ENCODE measurements around the gene SCP2. TPM values are rescaled to one million over a fixed set of nuclear protein-coding genes. Genes with fewer than 3 reads are reported as not detected.
A peak's percentile ranks its signal among the peaks of the same experiment; 100 is the strongest.

SCP2 gene
- total RNA-seq, 3 donors from 2014 or later, result 228 to 272 (median 267) TPM

DNA sequence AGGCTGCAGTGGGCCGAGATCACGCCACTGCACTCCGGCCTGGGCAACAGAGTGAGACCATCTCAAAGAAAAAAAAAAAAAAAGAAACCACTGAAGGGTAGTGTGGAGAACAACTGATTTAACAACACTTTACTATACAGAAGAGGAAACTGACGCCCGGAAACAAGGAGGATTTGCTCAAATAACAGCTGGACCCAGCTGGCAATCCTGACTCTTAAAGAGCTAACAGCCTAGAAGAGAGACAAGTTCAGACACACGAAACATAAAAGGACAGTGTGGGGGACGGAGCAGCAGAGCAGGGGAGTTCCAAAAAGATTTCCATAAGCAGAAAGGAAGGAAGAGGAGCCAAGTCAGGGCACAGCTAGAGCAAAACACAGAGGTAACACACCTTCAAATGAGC is 9.9 kb upstream of the SCP2 start:
- Histone ChIP-seq H3K36me3 (ENCODE audit: low read depth) (no peaks in the 10 kb centered on the region), H3K4me1 (ENCODE audit: low read depth) (peaks cover 12% of the 10 kb centered on the region), H3K4me3 (no peak overlapping the region), H3K9me3 (no peaks in the 10 kb centered on the region)
- ATAC-seq, result no peak
- intact Hi-C loops (cut with DNase I, micrococcal nuclease), result no loop called here
- peak in 1 of 3 donors; percentile 53 for DNase-seq
- TF ChIP-seq, protein P1, sequence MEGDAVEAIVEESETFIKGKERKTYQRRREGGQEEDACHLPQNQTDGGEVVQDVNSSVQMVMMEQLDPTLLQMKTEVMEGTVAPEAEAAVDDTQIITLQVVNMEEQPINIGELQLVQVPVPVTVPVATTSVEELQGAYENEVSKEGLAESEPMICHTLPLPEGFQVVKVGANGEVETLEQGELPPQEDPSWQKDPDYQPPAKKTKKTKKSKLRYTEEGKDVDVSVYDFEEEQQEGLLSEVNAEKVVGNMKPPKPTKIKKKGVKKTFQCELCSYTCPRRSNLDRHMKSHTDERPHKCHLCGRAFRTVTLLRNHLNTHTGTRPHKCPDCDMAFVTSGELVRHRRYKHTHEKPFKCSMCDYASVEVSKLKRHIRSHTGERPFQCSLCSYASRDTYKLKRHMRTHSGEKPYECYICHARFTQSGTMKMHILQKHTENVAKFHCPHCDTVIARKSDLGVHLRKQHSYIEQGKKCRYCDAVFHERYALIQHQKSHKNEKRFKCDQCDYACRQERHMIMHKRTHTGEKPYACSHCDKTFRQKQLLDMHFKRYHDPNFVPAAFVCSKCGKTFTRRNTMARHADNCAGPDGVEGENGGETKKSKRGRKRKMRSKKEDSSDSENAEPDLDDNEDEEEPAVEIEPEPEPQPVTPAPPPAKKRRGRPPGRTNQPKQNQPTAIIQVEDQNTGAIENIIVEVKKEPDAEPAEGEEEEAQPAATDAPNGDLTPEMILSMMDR (IDR thresholded peaks at IDR 0.05), result no peak

DNA sequence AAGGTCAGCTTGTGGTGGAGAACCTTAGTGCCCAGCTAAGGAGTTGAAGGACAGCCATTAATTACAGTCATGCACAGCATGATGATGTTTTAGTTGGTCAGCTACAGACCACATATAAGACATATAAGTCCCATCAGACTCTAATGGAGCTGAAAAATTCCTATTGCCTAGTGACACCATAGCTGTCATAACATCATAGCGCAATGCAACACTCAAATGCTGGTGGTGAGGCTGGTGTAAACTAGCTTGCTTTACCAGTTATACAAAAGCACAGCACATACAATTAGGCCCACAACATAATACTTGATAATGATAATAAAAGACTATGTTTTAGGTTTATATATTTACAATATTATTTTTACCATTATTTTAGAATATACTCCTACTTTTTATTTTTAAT is 9.5 kb upstream of the SCP2 start:
- no peaks in the 10 kb centered on the region for H3K9me3 ChIP-seq
- H3K4me3 ChIP-seq, result no peak overlapping the region
- intact Hi-C loops (cut with DNase I, micrococcal nuclease), result no loop called here
- ATAC-seq, result no peak
- DNase-seq, result no peak
- no peaks in the 10 kb centered on the region for H3K36me3 ChIP-seq (ENCODE audit: low read depth)
- peaks cover 12% of the 10 kb centered on the region for H3K4me1 ChIP-seq (ENCODE audit: low read depth)
- TF ChIP-seq, protein P1 (IDR thresholded peaks at IDR 0.05), result no peak

DNA sequence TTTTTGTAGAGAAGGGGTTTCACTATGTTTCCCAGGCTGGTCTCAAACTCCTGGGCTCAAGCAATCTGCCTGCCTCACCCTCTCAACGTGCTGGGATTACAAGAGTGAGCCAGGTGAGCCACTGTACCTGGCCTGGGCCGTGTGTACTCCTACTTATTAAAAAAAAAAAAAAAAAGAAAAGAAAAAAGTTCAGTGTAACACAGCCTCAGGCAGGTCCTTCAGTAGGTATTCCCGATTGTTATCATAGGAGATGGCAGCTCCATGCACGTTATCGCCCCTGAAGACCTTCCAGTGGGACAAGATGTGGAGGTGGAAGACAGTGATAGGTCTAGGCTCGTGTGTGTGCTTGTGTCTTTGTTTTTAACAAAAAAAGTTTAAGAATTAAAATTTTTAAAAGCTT is 8.9 kb upstream of the SCP2 start:
- H3K9me3 ChIP-seq, result no peaks in the 10 kb centered on the region
- no peak for ATAC-seq
- TF ChIP-seq, protein P1 (IDR thresholded peaks at IDR 0.05), result no peak
- DNase-seq, result no peak
- intact Hi-C loops (cut with DNase I, micrococcal nuclease), result no loop called here
- no peak overlapping the region for H3K4me3 ChIP-seq
- H3K36me3 ChIP-seq (ENCODE audit: low read depth), result no peaks in the 10 kb centered on the region
- peaks cover 12% of the 10 kb centered on the region for H3K4me1 ChIP-seq (ENCODE audit: low read depth)

DNA sequence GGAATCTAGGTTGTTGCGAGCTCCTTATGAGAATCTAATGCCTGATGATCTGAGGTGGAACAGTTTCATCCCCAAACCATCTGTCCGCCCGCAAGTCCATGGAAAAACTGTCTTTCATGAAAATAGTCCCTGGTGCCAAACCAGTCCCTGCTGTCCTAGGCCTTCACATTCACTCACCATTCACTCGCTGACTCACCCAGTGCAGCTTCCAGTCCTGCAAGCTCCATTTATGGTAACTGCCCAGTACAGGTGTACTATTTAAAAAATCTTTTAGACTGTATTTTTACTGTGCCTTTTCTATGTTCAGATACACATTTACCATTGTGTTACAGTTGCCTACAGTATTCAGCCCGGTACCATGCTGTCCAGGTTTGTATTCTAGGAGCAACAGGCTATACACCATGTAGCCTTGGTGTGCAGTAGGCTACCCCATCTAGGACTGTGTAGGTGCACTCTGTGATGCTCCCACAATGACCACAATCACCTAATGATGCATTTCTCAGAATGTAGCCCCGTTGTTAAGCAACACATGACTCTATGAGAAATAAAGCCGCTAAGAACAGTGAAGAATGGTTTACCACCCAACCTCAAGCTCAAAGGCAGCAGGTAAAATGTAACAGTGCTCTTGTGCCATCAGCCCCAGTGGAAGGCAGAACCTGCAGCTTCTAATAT is 7.9 kb upstream of the SCP2 start:
- Histone ChIP-seq H3K4me3 (no peak overlapping the region), H3K4me1 (ENCODE audit: low read depth) (peaks cover 12% of the 10 kb centered on the region), H3K9me3 (no peaks in the 10 kb centered on the region), H3K36me3 (ENCODE audit: low read depth) (no peaks in the 10 kb centered on the region)
- no peak for ATAC-seq
- intact Hi-C loops (cut with DNase I, micrococcal nuclease), result no loop called here
- TF ChIP-seq, protein P1 (IDR thresholded peaks at IDR 0.05), result no peak
- DNase-seq, result no peak

DNA sequence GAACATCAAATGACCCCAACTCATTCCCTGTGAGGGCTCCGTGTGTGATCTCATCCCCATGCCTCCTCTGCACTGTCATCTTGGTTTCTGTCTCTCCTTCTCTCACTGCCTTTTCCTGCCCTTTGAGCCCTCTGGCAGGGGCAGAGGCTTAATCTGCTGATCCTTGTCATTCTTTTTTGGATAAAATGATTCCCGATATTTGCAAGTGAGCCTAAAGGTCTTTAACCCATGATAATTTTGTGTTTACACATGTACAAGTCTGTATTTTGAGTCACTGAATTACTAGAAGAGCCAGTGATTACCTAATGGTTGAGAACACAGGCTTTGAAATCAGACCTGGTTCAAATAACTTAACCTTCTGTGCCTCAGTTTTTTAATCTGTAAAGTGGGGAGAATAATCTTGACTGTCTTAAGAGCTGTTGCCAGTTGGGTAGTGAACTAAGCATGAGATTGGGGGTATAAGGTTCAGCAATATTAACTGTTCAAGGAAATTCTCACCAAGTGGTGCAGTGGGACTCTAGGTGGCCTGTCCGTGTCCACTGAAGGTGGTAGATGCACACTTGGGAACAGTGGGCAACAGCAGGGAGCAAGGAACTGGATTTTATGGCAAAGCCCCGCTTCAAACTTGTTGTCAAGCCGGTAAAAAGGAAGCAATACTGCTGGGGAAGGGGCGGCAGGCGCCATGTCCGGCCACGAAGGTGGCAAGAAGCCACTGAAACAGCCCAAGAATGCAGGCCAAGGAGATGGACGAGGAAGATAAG is 7.2 kb upstream of the SCP2 start:
- TF ChIP-seq, protein P1 (IDR thresholded peaks at IDR 0.05), result no peak
- Histone ChIP-seq H3K36me3 (ENCODE audit: low read depth) (no peaks in the 10 kb centered on the region), H3K9me3 (no peaks in the 10 kb centered on the region), H3K4me1 (ENCODE audit: low read depth) (peaks cover 12% of the 10 kb centered on the region), H3K4me3 (no peak overlapping the region)
- no peak for ATAC-seq
- DNase-seq, result no peak
- intact Hi-C loops (cut with DNase I, micrococcal nuclease), result no loop called here
